ENCODE measurements around the gene PLCD3.

Gene PLCD3, protein sequence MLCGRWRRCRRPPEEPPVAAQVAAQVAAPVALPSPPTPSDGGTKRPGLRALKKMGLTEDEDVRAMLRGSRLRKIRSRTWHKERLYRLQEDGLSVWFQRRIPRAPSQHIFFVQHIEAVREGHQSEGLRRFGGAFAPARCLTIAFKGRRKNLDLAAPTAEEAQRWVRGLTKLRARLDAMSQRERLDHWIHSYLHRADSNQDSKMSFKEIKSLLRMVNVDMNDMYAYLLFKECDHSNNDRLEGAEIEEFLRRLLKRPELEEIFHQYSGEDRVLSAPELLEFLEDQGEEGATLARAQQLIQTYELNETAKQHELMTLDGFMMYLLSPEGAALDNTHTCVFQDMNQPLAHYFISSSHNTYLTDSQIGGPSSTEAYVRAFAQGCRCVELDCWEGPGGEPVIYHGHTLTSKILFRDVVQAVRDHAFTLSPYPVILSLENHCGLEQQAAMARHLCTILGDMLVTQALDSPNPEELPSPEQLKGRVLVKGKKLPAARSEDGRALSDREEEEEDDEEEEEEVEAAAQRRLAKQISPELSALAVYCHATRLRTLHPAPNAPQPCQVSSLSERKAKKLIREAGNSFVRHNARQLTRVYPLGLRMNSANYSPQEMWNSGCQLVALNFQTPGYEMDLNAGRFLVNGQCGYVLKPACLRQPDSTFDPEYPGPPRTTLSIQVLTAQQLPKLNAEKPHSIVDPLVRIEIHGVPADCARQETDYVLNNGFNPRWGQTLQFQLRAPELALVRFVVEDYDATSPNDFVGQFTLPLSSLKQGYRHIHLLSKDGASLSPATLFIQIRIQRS

DNA sequence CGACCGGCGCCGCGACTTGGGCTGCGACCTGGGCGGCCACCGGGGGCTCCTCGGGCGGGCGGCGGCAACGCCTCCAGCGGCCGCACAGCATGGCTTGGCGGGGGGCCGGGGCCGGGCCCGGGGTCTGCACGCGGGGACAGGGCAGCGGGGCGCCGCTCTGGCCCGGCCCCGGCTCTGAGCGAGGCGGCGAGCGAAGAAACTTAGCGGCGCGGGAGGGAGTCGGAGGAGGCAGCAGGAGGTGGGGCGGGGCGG lies at the start of gene PLCD3:
TSS of gene PLCD3 (minus strand) at position 196 of the 252 bp plus-strand sequence. CDS start at position 91, 105 bp downstream.
- in situ Hi-C loops (cut with HindIII; ENCODE audit: low pct_unique_long_range_greater_than_20kb, low sequenced_read_pairs) = no loop called here
- DNase-seq (ENCODE audit: low read depth in 1 of 2, low spot score in 1 of 2) = no peak
- no peak for TF ChIP-seq JUND (IDR thresholded peaks at IDR 0.05; ENCODE audit: low read depth)

DNA sequence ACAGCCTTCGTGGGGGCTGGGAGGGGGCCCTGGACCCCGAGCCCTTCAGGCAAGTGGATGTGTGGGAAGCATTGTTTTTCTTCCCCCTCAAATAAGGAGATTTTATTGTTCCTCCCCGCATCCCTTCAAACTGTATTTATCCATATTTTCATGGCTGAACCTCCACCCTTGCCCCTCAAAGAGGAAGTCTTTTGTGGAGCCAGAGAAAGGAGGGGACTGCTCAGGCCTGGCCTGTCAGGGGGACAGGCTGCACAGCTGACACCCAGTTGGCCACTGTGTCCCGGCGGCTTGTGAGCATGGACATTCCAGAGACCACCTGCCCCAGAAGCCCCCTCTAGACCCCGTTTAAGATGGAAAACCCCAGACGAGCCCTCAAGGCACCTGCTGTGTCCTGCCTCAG lies 45.2 kb upstream of the PLCD3 start:
- in situ Hi-C loops (cut with HindIII; ENCODE audit: low pct_unique_long_range_greater_than_20kb, low sequenced_read_pairs) = no loop called here
- TF ChIP-seq JUND (IDR thresholded peaks at IDR 0.05; ENCODE audit: low read depth) = no peak
- no peak for DNase-seq (ENCODE audit: low read depth in 1 of 2, low spot score in 1 of 2)

DNA sequence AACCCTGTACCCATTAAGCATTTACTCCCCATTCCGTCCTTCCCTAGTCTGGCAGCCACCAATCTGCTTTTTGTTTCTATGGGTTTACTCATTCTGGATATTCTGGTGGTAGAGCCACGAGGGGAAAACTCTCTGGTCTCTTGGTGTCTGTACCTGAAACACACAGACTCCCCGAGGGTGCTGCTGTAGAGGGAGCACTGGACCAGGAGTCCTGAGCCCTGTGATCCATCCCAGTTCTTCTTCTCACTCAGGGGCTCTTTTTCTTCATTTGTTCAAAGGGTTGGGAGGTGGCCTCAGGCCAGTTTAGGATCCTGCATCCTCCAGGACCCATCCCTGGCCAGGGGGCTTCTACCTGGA lies 43.4 kb upstream of the PLCD3 start:
- TF ChIP-seq JUND (IDR thresholded peaks at IDR 0.05; ENCODE audit: low read depth) = no peak
- no peak for DNase-seq (ENCODE audit: low read depth in 1 of 2, low spot score in 1 of 2)
- in situ Hi-C loops (cut with HindIII; ENCODE audit: low pct_unique_long_range_greater_than_20kb, low sequenced_read_pairs) = no loop called here

DNA sequence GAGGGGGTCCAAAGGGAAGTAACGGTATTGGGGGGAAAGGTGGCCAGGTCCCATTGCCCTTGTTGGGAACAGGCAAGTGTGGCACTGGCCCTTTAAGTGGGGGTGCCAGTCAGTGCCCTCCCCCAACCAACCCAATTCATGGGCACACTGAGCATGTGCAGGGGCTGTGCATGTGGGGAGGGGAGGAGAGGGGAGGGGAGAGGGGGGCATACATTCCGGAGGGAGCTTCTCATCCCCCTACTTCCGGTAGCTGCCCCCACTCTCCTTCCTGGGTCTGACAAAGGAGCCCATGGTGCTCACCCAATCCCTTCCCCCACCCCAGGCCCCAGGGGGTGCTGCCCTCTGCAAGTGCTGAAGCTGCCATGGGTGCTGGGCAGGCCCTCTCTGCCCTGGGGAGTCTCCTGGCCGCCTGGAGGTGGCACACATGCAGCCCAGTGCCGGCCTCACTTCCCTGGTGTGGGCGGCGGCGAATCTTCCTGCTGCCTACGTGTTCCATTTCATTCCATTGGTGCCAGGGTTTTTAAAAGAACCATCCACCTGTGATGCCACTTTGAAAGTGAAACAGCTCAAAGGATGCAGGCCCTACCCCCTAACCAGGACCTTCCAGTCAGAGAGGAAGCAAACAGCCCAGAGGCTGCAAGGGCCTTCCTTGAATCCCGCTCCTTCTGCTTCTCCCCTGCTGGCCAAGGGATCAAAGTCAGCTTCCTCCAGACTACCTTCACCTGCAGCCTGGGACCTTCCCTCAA lies 40.4 kb upstream of the PLCD3 start:
- in situ Hi-C loops (cut with HindIII; ENCODE audit: low pct_unique_long_range_greater_than_20kb, low sequenced_read_pairs) = no loop called here
- no peak for TF ChIP-seq JUND (IDR thresholded peaks at IDR 0.05; ENCODE audit: low read depth)
- peak; percentile 54 to 98 for DNase-seq (ENCODE audit: low read depth in 1 of 2, low spot score in 1 of 2)

DNA sequence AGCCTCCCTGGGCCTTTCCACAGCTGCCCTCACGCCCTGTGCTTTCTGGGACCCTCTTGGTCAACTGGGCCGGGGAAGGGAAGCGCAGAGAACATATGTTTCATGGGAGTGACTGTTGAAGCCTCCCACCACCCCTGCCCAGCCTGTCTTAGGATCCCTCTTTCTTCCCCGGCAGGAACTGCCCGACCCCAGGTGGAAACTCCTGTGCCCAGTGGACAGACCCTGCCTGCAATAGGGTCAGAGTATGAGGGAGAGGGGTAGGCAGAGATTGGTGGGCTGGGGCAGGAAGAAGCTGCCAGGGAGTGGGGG lies 39.9 kb upstream of the PLCD3 start:
- DNase-seq (ENCODE audit: low read depth in 1 of 2, low spot score in 1 of 2) = no peak
- in situ Hi-C loops (cut with HindIII; ENCODE audit: low pct_unique_long_range_greater_than_20kb, low sequenced_read_pairs) = no loop called here
- TF ChIP-seq JUND (IDR thresholded peaks at IDR 0.05; ENCODE audit: low read depth) = no peak

DNA sequence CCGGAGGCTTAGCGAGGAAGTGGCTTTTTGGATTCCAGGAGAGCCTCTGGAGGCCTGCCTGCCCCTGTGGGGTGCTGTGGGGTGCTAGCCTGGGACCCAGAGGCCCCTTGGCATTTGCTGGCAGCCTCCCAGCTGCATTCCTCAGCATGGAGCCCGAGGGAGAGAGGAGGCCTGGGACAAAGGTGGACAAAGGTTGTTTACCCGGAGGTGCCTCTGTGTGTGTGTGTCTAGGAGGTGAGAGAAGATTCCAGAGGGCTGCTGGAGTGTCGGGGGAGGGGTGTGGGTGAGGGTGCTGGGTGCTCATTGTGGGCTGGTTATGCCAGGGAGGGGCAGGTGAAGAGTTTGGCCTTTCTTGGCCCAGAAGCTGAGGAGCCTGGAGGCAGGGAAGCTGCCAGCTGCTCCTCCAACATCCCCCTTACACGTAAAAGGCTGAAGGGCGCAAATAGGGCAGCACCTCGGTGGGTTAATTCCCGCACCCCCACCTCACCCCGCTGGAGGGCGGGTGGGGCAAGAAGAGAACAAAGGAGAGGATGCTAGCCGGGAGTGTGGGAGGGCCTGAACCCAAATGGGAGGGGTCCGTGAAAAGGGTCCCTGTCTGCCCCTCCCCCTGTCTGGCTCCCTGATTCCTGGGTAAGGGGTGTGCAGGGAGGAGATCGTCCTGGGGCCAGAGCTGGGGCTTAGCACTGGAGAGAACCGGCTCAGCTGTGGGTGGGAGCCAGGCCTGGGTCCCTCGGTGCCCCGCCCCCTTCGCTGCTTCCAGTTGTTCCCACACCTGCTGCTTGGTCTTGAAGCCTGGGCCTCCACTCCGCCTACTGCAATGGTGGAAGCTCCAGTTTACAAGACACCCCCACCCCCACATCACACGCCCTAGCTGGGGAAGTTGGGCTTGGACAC lies 39.3 kb upstream of the PLCD3 start:
- TF ChIP-seq JUND (IDR thresholded peaks at IDR 0.05; ENCODE audit: low read depth) = no peak
- DNase-seq (ENCODE audit: low read depth in 1 of 2, low spot score in 1 of 2) = peak; percentile 71 to 100
- in situ Hi-C loops (cut with HindIII; ENCODE audit: low pct_unique_long_range_greater_than_20kb, low sequenced_read_pairs) = no loop called here

DNA sequence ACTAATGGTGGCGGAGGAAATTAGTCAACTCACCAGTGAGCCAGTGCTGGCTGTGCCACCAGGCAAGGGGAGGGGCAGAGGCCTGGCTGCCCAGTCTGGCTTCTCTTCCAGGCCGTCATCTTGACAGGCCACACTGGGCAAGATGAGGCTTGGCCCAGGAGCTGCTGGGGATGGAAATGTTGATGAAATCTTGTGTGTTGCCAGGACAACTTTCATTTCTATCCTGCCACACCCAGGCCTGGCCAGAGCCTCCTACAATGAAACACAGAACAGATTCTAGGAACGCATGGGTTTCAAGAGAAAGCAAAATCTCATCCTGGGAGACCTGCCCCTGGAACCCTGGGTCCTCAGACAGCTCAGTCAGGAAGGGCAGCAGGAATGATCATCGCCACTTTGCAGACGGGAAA lies 38.6 kb upstream of the PLCD3 start:
- in situ Hi-C loops (cut with HindIII; ENCODE audit: low pct_unique_long_range_greater_than_20kb, low sequenced_read_pairs) = no loop called here
- no peak for TF ChIP-seq JUND (IDR thresholded peaks at IDR 0.05; ENCODE audit: low read depth)
- DNase-seq (ENCODE audit: low read depth in 1 of 2, low spot score in 1 of 2) = peak; percentile 56 to 95

DNA sequence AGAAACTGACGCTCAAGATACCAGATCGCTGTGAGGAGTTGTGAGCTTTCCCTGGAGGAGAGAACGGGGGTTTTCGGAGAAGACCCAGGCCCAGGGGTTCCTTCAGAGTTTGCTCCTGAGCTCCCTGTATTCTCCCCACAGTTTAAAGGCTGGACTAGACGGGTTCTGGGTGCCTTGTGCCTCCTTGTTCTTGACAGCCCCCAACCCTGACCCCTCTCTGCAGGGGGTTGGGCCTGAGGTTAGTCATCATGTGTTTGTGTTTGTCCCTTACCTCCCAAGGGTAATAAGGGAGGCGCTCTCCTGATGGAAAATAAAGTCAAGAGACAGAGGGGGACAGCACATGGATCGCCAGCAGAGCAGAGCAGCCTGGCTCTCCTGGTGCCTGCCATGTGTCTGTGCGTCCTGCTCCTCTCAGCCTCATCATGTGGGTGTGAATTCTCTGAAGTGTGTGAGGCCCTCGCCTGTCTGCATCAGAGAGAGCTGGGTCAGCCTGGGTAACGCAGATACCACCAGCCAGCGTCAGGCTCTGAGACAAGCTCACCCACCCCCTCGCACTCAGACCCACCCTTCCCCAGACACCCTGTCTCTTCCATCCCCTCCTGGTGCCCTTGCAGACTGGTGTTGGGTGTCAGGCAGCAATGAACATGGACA lies 38.1 kb upstream of the PLCD3 start:
- no peak for DNase-seq (ENCODE audit: low read depth in 1 of 2, low spot score in 1 of 2)
- TF ChIP-seq JUND (IDR thresholded peaks at IDR 0.05; ENCODE audit: low read depth) = no peak
- in situ Hi-C loops (cut with HindIII; ENCODE audit: low pct_unique_long_range_greater_than_20kb, low sequenced_read_pairs) = no loop called here

DNA sequence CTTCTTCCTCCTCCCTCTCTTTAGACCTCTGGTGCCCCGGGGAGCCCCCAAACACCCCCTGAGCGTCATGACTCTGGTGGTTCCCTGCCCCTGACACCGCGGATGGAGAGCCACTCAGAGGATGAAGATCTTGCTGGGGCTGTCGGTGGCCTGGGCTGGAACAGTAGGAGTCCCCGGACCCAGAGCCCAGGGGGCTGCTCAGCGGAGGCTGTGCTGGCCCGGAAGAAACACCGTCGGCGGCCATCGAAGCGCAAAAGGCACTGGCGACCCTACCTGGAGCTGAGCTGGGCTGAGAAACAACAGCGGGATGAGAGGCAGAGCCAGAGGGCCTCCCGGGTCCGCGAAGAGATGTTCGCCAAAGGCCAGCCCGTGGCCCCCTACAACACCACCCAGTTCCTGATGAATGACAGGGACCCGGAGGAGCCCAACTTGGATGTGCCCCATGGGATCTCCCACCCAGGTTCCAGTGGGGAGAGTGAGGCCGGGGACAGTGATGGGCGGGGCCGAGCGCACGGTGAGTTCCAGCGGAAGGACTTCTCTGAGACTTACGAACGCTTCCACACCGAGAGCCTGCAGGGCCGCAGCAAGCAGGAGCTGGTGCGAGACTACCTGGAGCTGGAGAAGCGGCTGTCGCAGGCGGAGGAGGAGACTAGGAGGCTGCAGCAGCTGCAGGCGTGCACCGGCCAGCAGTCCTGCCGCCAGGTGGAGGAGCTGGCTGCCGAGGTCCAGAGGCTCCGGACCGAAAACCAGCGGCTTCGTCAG lies 36.9 kb upstream of the PLCD3 start:
- in situ Hi-C loops (cut with HindIII; ENCODE audit: low pct_unique_long_range_greater_than_20kb, low sequenced_read_pairs) = no loop called here
- no peak for TF ChIP-seq JUND (IDR thresholded peaks at IDR 0.05; ENCODE audit: low read depth)
- no peak for DNase-seq (ENCODE audit: low read depth in 1 of 2, low spot score in 1 of 2)

DNA sequence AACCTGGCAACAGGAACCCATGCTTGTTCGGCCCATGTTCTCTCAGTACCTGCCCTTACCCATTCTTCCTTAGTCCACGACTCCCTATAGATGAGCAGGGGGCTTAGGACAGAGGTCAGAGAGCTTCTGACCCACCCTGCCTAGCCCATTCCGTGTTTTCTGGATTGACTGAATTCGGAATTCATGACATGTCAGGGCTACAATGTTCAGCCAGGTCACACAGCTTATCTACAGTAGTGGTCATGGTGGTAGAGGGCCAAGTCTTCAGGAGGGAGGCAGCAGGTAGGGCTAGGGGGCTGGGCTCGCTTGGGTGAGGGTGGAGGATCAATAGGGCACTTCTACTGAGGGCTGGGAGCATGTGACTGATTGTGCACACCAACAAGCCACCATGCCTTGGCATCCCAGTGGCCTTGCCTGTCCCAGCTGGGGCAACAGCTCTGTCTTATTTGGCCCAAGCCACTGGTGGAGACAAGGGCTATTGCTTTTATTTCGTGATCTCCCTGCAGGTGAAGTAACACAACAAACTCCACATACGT lies 32.5 kb upstream of the PLCD3 start:
- in situ Hi-C loops (cut with HindIII; ENCODE audit: low pct_unique_long_range_greater_than_20kb, low sequenced_read_pairs) = no loop called here
- TF ChIP-seq JUND (IDR thresholded peaks at IDR 0.05; ENCODE audit: low read depth) = no peak
- no peak for DNase-seq (ENCODE audit: low read depth in 1 of 2, low spot score in 1 of 2)

DNA sequence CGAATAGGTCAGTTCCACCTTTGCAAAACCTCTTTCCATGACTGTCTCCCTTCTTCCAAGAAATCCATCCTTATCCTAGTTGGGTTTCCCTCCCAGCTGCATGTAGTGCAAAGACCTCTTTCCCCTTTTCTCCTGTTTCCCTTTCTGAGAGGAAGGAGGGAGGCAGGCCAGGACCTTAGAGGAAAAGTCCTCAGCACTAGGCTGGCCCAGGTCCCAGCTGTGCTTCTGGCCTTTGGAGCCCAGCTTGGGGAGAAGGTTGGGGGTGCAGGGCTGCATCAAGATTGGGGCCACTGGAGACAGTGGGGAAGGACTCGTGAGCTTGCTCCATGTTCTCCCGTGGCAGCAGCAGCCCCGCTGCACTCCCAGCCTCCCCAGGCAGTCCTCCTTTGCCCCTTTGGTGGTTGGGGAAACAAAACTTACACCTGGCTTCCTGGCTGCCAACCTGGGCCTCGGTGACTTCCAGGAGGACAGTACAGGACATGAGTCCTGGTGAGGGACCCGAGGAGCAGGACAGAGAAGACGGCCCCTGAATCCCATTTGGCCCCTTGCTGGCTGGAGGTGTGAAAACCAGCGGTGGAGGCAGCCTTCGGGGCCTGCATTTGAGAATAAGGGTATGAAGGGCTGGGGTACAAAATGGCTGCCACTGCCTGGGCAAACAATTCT lies 29.8 kb upstream of the PLCD3 start:
- TF ChIP-seq JUND (IDR thresholded peaks at IDR 0.05; ENCODE audit: low read depth) = no peak
- no peak for DNase-seq (ENCODE audit: low read depth in 1 of 2, low spot score in 1 of 2)
- in situ Hi-C loops (cut with HindIII; ENCODE audit: low pct_unique_long_range_greater_than_20kb, low sequenced_read_pairs) = no loop called here

Data from T47D (cell line).